WTC11 (cell line): ENCODE measurements around the gene KMT2A. TPM values are rescaled to one million over a fixed set of nuclear protein-coding genes. Genes with fewer than 3 reads are reported as not detected.

Experiments used
- ATAC-seq: fragments of 200-7000 bp; cut with Tn5 transposase; 2 replicates; pipeline ENCODE4 v1.10.0; 2021; ENCODE audit warnings: mild to moderate bottlenecking, moderate library complexity
- CTCF ChIA-PET: fragments of 300-600 bp; sonication (Branson Sonifier 250); formaldehyde crosslinking; loops from one replicate; lab custom pipeline; 2021; ENCODE audit warnings: antibody characterized with exemption; lab: Charles Lee
- POLR2A ChIA-PET: fragments of 350-600 bp; sonication (Branson Sonifier 250); formaldehyde crosslinking; loops from one replicate; lab custom pipeline; 2021; ENCODE audit warnings: antibody characterized with exemption; lab: Charles Lee
- DNase-seq: peaks from one replicate; pipeline ENCODE4 v3.0.0; 2021; ENCODE audit warnings: low spot score
- H3K27ac Mint-ChIP-seq: 2 replicates; pipeline ENCODE4 v1.8.0; 2021; ENCODE audit warnings: mixed read lengths
- H3K27me3 Mint-ChIP-seq: 2 replicates; pipeline ENCODE4 v1.8.0; 2021; ENCODE audit warnings: low read depth, mild to moderate bottlenecking, moderate library complexity, mixed read lengths
- H3K36me3 Mint-ChIP-seq: 2 replicates; pipeline ENCODE4 v1.8.0; 2021; ENCODE audit warnings: mixed read lengths
- H3K4me1 Mint-ChIP-seq: 2 replicates; pipeline ENCODE4 v1.8.0; 2022; ENCODE audit warnings: mixed read lengths
- H3K4me3 Mint-ChIP-seq: 2 replicates; pipeline ENCODE4 v1.8.0; 2021; ENCODE audit warnings: mild to moderate bottlenecking, moderate library complexity, mixed read lengths
- H3K9me3 Mint-ChIP-seq: 2 replicates; pipeline ENCODE4 v1.8.0; 2021; ENCODE audit warnings: mixed read lengths
- ATF1 ChIP-seq: sonication (generic); formaldehyde crosslinking; IDR thresholded peaks from 2 replicates; pipeline ENCODE4 v1.8.1; 2023; ENCODE audit warnings: mild to moderate bottlenecking, moderate library complexity, missing genetic modification reagents
- CDX4 ChIP-seq: fragments of 250-450 bp; sonication (Bioruptor Pico); IDR thresholded peaks from 2 replicates; pipeline ENCODE4 v1.9.0; 2021; ENCODE audit warnings: moderate library complexity, mild to moderate bottlenecking, inconsistent platforms, borderline replicate concordance
- CREB1 ChIP-seq: sonication (generic); formaldehyde crosslinking; IDR thresholded peaks from 2 replicates; pipeline ENCODE4 v1.8.0; 2023; ENCODE audit warnings: mild to moderate bottlenecking, missing genetic modification reagents
- ETV6 ChIP-seq: sonication (generic); formaldehyde crosslinking; IDR thresholded peaks from 2 replicates; pipeline ENCODE4 v1.8.1; 2022; ENCODE audit warnings: mild to moderate bottlenecking, missing genetic modification reagents
- FOXK1 ChIP-seq: sonication (generic); formaldehyde crosslinking; IDR thresholded peaks from 2 replicates; pipeline ENCODE4 v1.8.0; 2022; ENCODE audit warnings: mild to moderate bottlenecking, moderate library complexity, missing genetic modification reagents
- GABPB1 ChIP-seq: sonication (generic); formaldehyde crosslinking; IDR thresholded peaks from 2 replicates; pipeline ENCODE4 v1.8.1; 2023; ENCODE audit warnings: mild to moderate bottlenecking, missing genetic modification reagents
- JAZF1 ChIP-seq: fragments of 250-450 bp; sonication (Bioruptor Pico); IDR thresholded peaks from 2 replicates; pipeline ENCODE4 v1.9.0; 2021; ENCODE audit warnings: moderate library complexity, mild to moderate bottlenecking, inconsistent platforms
- MXD4 ChIP-seq: fragments of 250-450 bp; sonication (Bioruptor Pico); IDR thresholded peaks from 2 replicates; pipeline ENCODE4 v1.8.0; 2021; ENCODE audit warnings: mild to moderate bottlenecking, moderate library complexity, borderline replicate concordance
- MYBL2 ChIP-seq: sonication (generic); formaldehyde crosslinking; IDR thresholded peaks from 2 replicates; pipeline ENCODE4 v1.8.1; 2023; ENCODE audit warnings: mild to moderate bottlenecking, moderate library complexity, missing genetic modification reagents
- NFE2L1 ChIP-seq: sonication (generic); formaldehyde crosslinking; IDR thresholded peaks from 2 replicates; pipeline ENCODE4 v1.8.1; 2023; ENCODE audit warnings: missing genetic modification reagents
- NR2C2 ChIP-seq: sonication (generic); formaldehyde crosslinking; IDR thresholded peaks from 2 replicates; pipeline ENCODE4 v1.8.0; 2022; ENCODE audit warnings: mild to moderate bottlenecking, missing genetic modification reagents
- SMAD3 ChIP-seq: sonication (generic); formaldehyde crosslinking; IDR thresholded peaks from 2 replicates; pipeline ENCODE4 v1.8.0; 2022; ENCODE audit warnings: missing genetic modification reagents, mild to moderate bottlenecking, borderline replicate concordance
- SOX15 ChIP-seq: fragments of 250-450 bp; sonication (Bioruptor Pico); IDR thresholded peaks from 2 replicates; pipeline ENCODE4 v1.9.0; 2021; ENCODE audit warnings: mild to moderate bottlenecking
- SP1 ChIP-seq: sonication (generic); formaldehyde crosslinking; conservative IDR thresholded peaks from 2 replicates; pipeline ENCODE4 v1.8.1; 2022; ENCODE audit warnings: missing genetic modification reagents
- TEAD1 ChIP-seq: sonication (generic); formaldehyde crosslinking; IDR thresholded peaks from 2 replicates; pipeline ENCODE4 v1.8.0; 2022; ENCODE audit warnings: mild to moderate bottlenecking, missing genetic modification reagents
- ZBTB21 ChIP-seq: sonication (generic); formaldehyde crosslinking; IDR thresholded peaks from 2 replicates; pipeline ENCODE4 v1.8.1; 2023; ENCODE audit warnings: mild to moderate bottlenecking, missing genetic modification reagents, borderline replicate concordance
- ZNF263 ChIP-seq: sonication (generic); formaldehyde crosslinking; IDR thresholded peaks from 2 replicates; pipeline ENCODE4 v1.8.1; 2022; ENCODE audit warnings: low read depth, mild to moderate bottlenecking, moderate library complexity, missing genetic modification reagents
- ZNF532 ChIP-seq: fragments of 250-450 bp; sonication (Bioruptor Pico); IDR thresholded peaks from 2 replicates; pipeline ENCODE4 v1.9.0; 2021; ENCODE audit warnings: mild to moderate bottlenecking, borderline replicate concordance
- ZNF671 ChIP-seq: fragments of 250-450 bp; sonication (Bioruptor Pico); IDR thresholded peaks from 2 replicates; pipeline ENCODE4 v1.8.0; 2021; ENCODE audit warnings: mild to moderate bottlenecking
- total RNA-seq: library from RNA; stranded (reverse); gene quantifications from 3 replicates; pipeline ENCODE4 v1.2.3, GENCODE V29; 2021
- TF ChIP-seq, protein P1 (sequence below): sonication (generic); formaldehyde crosslinking; conservative IDR thresholded peaks from 2 replicates; pipeline ENCODE4 v1.8.1; 2023; ENCODE audit warnings: mild to moderate bottlenecking, low read depth, missing genetic modification reagents, moderate library complexity
- TF ChIP-seq, protein P2 (sequence below): sonication (generic); formaldehyde crosslinking; IDR thresholded peaks from 2 replicates; pipeline ENCODE4 v1.8.0; 2022; ENCODE audit warnings: mild to moderate bottlenecking, missing genetic modification reagents
- TF ChIP-seq, protein P3 (sequence below): sonication (generic); formaldehyde crosslinking; IDR thresholded peaks from 2 replicates; pipeline ENCODE4 v1.8.1; 2023; ENCODE audit warnings: mild to moderate bottlenecking, missing genetic modification reagents

KMT2A gene
- total RNA-seq, 1 experiment from 2014 or later: 59.1 TPM

DNA sequence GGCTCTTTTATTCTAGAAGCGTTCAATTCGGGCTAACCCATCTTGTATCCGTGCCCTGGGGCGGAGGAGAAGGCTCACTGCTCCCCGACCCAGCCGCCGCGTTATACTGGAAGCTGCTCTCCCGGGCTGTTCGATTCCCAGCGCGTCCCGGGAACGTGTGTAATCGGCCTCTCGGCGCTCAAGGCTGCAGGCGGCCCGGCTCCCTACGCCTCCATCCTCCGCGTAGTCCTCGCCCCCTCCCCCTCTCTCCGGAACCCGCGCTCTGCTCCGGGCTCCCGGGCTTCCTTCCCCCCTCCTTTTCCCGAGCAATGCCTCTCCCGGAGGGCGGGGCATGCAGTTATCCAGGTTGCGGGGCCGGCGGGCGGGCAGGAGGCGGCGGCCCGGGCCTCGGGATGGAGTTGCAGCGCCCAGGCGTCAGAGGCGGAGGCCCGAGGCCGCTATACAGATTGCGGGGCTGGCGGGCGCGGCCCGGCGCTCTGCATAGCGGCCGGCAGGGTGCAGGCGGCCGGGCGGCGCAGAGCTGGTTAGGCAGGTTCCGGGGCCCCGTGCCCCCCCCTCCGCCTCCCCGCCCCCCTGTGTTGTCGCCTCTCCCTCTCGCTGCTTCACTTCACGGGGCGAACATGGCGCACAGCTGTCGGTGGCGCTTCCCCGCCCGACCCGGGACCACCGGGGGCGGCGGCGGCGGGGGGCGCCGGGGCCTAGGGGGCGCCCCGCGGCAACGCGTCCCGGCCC, at the start of gene KMT2A (continued):
- no peak for TF ChIP-seq CDX4 (CRISPR knock-in tag)
- TF ChIP-seq JAZF1 (CRISPR knock-in tag): no peak
- TF ChIP-seq NFE2L1 (CRISPR knock-in tag): no peak
- TF ChIP-seq, protein P1, sequence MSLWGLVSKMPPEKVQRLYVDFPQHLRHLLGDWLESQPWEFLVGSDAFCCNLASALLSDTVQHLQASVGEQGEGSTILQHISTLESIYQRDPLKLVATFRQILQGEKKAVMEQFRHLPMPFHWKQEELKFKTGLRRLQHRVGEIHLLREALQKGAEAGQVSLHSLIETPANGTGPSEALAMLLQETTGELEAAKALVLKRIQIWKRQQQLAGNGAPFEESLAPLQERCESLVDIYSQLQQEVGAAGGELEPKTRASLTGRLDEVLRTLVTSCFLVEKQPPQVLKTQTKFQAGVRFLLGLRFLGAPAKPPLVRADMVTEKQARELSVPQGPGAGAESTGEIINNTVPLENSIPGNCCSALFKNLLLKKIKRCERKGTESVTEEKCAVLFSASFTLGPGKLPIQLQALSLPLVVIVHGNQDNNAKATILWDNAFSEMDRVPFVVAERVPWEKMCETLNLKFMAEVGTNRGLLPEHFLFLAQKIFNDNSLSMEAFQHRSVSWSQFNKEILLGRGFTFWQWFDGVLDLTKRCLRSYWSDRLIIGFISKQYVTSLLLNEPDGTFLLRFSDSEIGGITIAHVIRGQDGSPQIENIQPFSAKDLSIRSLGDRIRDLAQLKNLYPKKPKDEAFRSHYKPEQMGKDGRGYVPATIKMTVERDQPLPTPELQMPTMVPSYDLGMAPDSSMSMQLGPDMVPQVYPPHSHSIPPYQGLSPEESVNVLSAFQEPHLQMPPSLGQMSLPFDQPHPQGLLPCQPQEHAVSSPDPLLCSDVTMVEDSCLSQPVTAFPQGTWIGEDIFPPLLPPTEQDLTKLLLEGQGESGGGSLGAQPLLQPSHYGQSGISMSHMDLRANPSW (CRISPR knock-in tag): no peak
- no peak for TF ChIP-seq ZNF671 (CRISPR knock-in tag)
- no peak for TF ChIP-seq SOX15 (CRISPR knock-in tag)
- peak; percentile 34; the same call in 1 of the 2 replicates for TF ChIP-seq TEAD1 (CRISPR knock-in tag)

GRCh38 chr11:118396097-118396501, 40.2 kb upstream of the KMT2A start:
- CTCF ChIA-PET: interaction anchor here (0.5 kb wide), 1 partner anchor 784 kb away, joined by 3 read pairs; no protein-coding TSS in a partner anchor
- no peak for TF ChIP-seq ETV6 (CRISPR knock-in tag)
- TF ChIP-seq, protein P2, sequence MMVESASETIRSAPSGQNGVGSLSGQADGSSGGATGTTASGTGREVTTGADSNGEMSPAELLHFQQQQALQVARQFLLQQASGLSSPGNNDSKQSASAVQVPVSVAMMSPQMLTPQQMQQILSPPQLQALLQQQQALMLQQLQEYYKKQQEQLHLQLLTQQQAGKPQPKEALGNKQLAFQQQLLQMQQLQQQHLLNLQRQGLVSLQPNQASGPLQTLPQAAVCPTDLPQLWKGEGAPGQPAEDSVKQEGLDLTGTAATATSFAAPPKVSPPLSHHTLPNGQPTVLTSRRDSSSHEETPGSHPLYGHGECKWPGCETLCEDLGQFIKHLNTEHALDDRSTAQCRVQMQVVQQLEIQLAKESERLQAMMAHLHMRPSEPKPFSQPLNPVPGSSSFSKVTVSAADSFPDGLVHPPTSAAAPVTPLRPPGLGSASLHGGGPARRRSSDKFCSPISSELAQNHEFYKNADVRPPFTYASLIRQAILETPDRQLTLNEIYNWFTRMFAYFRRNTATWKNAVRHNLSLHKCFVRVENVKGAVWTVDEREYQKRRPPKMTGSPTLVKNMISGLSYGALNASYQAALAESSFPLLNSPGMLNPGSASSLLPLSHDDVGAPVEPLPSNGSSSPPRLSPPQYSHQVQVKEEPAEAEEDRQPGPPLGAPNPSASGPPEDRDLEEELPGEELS (CRISPR knock-in tag): no peak
- no peak for TF ChIP-seq CDX4 (CRISPR knock-in tag)
- TF ChIP-seq SP1: no peak
- no peak for TF ChIP-seq GABPB1 (CRISPR knock-in tag)
- TF ChIP-seq MYBL2 (CRISPR knock-in tag): no peak
- TF ChIP-seq ZNF671 (CRISPR knock-in tag): no peak
- TF ChIP-seq MXD4: no peak
- no peak for TF ChIP-seq ZNF263 (CRISPR knock-in tag)
- no peak for TF ChIP-seq SMAD3 (CRISPR knock-in tag)
- TF ChIP-seq, protein P3, sequence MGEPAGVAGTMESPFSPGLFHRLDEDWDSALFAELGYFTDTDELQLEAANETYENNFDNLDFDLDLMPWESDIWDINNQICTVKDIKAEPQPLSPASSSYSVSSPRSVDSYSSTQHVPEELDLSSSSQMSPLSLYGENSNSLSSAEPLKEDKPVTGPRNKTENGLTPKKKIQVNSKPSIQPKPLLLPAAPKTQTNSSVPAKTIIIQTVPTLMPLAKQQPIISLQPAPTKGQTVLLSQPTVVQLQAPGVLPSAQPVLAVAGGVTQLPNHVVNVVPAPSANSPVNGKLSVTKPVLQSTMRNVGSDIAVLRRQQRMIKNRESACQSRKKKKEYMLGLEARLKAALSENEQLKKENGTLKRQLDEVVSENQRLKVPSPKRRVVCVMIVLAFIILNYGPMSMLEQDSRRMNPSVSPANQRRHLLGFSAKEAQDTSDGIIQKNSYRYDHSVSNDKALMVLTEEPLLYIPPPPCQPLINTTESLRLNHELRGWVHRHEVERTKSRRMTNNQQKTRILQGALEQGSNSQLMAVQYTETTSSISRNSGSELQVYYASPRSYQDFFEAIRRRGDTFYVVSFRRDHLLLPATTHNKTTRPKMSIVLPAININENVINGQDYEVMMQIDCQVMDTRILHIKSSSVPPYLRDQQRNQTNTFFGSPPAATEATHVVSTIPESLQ (CRISPR knock-in tag): no peak
- TF ChIP-seq CREB1 (CRISPR knock-in tag): no peak
- no peak for TF ChIP-seq ZNF532 (CRISPR knock-in tag)
- no peak for TF ChIP-seq FOXK1
- TF ChIP-seq ZBTB21 (CRISPR knock-in tag): no peak
- TF ChIP-seq ATF1 (CRISPR knock-in tag): no peak
- TF ChIP-seq NR2C2: no peak

More at GRCh38 chr11:118396097-118396501, 40.2 kb upstream of the KMT2A start:
- Mint-ChIP-seq H3K9me3 (no peaks in the 10 kb centered on the region), H3K4me3 (no peak overlapping the region), H3K27me3 (no peaks in the 10 kb centered on the region), H3K27ac (0 out of 2 replicates have a peak overlapping the region, but pooled peaks have one; percentile 6), H3K4me1 (peaks cover 6% of the 10 kb centered on the region; the same call in 1 of the 2 replicates), H3K36me3 (peaks cover 27% of the 10 kb centered on the region)
- ATAC-seq (no peak), DNase-seq (no peak)
- POLR2A ChIA-PET: no interaction called here
